PC-3 (cell line): ENCODE measurements around the gene ILKAP. TPM values are rescaled to one million over a fixed set of nuclear protein-coding genes. Genes with fewer than 3 reads are reported as not detected.
"Not testable (repeated sequence)": the region's sequence is repeated elsewhere in the genome, so short reads cannot be mapped to it uniquely, and the experiment has no call there.

ENCODE experiments used
- ATAC-seq: fragments of 200-7000 bp; cut with Tn5 transposase; 2 replicates; pipeline ENCODE4 v1.9.1; 2020; ENCODE audit warnings: mild to moderate bottlenecking, moderate library complexity
- BruUV-seq: library from RNA; stranded (reverse); fragments of 400-500 nt; replicated peaks from 2 replicates; lab custom pipeline; 2021; lab: Mats Ljungman, UMichigan
- CTCF ChIA-PET: fragments of 300-600 bp; sonication (Branson Sonifier 250); formaldehyde crosslinking; loops from one replicate; lab custom pipeline; 2022; ENCODE audit warnings: antibody characterized with exemption; lab: Charles Lee
- POLR2A ChIA-PET: fragments of 300-600 bp; sonication (Branson Sonifier 250); formaldehyde crosslinking; loops from one replicate; lab custom pipeline; 2022; ENCODE audit warnings: antibody characterized with exemption; ENCODE audit not compliant: unreplicated experiment; lab: Charles Lee
- DNase-seq: peaks from one replicate; pipeline ENCODE4 v3.0.0-alpha.2; 2015
- H2AFZ ChIP-seq: fragments of 300-600 bp; sonication (generic); 2 replicates; pipeline ENCODE4 v1.6.0; 2016; ENCODE audit warnings: antibody characterized with exemption, low read length
- H3F3A ChIP-seq: fragments of 300-600 bp; sonication (generic); one replicate; pipeline ENCODE4 v1.6.0; 2017; ENCODE audit warnings: antibody characterized with exemption, low read length, control low read depth, mild to moderate bottlenecking; ENCODE audit not compliant: unreplicated experiment
- H3K27ac ChIP-seq: fragments of 300-600 bp; sonication (generic); 2 replicates; pipeline ENCODE4 v1.5.1; 2016; ENCODE audit warnings: mild to moderate bottlenecking, low read length
- H3K27me3 ChIP-seq: fragments of 300-600 bp; sonication (generic); 2 replicates; pipeline ENCODE4 v1.6.1; 2016; ENCODE audit warnings: low read length, mixed read lengths
- H3K36me3 ChIP-seq: fragments of 300-600 bp; sonication (generic); 2 replicates; pipeline ENCODE4 v1.6.1; 2016; ENCODE audit warnings: low read depth, mixed run types, low read length, mixed read lengths
- H3K4me1 ChIP-seq: fragments of 300-600 bp; sonication (generic); 2 replicates; pipeline ENCODE4 v1.5.1; 2016; ENCODE audit warnings: low read length; ENCODE audit not compliant: insufficient read depth
- H3K4me2 ChIP-seq: fragments of 300-600 bp; sonication (generic); 2 replicates; pipeline ENCODE4 v1.6.0; 2016; ENCODE audit warnings: low read length
- H3K4me3 ChIP-seq: fragments of 300-600 bp; sonication (generic); 2 replicates; pipeline ENCODE4 v1.5.1; 2016; ENCODE audit warnings: mild to moderate bottlenecking, low read length, mixed read lengths
- H3K79me2 ChIP-seq: fragments of 300-600 bp; sonication (generic); 2 replicates; pipeline ENCODE4 v1.6.1; 2017; ENCODE audit warnings: low read length, mixed read lengths
- H3K9ac ChIP-seq: fragments of 300-600 bp; sonication (generic); 2 replicates; pipeline ENCODE4 v1.6.0; 2016; ENCODE audit warnings: mild to moderate bottlenecking, low read length
- H3K9me2 ChIP-seq: fragments of 300-600 bp; sonication (generic); replicated peaks from 2 replicates; pipeline ENCODE4 v1.6.1; 2016; ENCODE audit warnings: mixed run types, low read length, mixed read lengths
- H3K9me3 ChIP-seq: fragments of 300-600 bp; sonication (generic); 2 replicates; pipeline ENCODE4 v1.6.1; 2016; ENCODE audit warnings: low read length, mixed read lengths
- H4K20me1 ChIP-seq: fragments of 300-600 bp; sonication (generic); 2 replicates; pipeline ENCODE4 v1.6.1; 2016; ENCODE audit warnings: low read length, mixed read lengths
- EZH2 ChIP-seq: fragments of 300-600 bp; sonication (generic); IDR thresholded peaks from one replicate; pipeline ENCODE4 v1.6.1; 2017; ENCODE audit warnings: antibody characterized with exemption, mild to moderate bottlenecking, low read length; ENCODE audit not compliant: unreplicated experiment
- EZH2phosphoT487 ChIP-seq: fragments of 300-600 bp; sonication (generic); IDR thresholded peaks from 2 replicates; pipeline ENCODE4 v1.6.1; 2018; ENCODE audit warnings: mild to moderate bottlenecking, antibody characterized with exemption, low read length, borderline replicate concordance
- intact Hi-C: fragments of 100-400 bp; cut with micrococcal nuclease; formaldehyde crosslinking; loops from 2 replicates; pipeline ENCODE4 v1.9.0; 2023
- total RNA-seq: library from RNA; depleted of rRNA; stranded (reverse); fragments of >200 nt; gene quantifications from 2 replicates; pipeline ENCODE4 v1.2.3, GENCODE V29; 2014
- TF ChIP-seq, protein P1 (sequence below): fragments of 300-600 bp; sonication (generic); conservative IDR thresholded peaks from 2 replicates; pipeline ENCODE4 v1.5.1; 2017; ENCODE audit warnings: antibody characterized with exemption, low read depth, mild to moderate bottlenecking, low read length

ILKAP gene
- total RNA-seq, 1 experiment from 2014 or later: 30.7 TPM

- H3K9ac ChIP-seq: no peak overlapping the region
- H3K4me3 ChIP-seq: no peak overlapping the region
- peaks cover 23% of the 10 kb centered on the region; the same call in 1 of the 2 replicates for H3K36me3 ChIP-seq
- no TSS peak for BruUV-seq
- peaks cover 25% of the 10 kb centered on the region for H3K4me1 ChIP-seq
- TF ChIP-seq EZH2phosphoT487: no peak
- TF ChIP-seq EZH2: no peak
- TF ChIP-seq, protein P1, sequence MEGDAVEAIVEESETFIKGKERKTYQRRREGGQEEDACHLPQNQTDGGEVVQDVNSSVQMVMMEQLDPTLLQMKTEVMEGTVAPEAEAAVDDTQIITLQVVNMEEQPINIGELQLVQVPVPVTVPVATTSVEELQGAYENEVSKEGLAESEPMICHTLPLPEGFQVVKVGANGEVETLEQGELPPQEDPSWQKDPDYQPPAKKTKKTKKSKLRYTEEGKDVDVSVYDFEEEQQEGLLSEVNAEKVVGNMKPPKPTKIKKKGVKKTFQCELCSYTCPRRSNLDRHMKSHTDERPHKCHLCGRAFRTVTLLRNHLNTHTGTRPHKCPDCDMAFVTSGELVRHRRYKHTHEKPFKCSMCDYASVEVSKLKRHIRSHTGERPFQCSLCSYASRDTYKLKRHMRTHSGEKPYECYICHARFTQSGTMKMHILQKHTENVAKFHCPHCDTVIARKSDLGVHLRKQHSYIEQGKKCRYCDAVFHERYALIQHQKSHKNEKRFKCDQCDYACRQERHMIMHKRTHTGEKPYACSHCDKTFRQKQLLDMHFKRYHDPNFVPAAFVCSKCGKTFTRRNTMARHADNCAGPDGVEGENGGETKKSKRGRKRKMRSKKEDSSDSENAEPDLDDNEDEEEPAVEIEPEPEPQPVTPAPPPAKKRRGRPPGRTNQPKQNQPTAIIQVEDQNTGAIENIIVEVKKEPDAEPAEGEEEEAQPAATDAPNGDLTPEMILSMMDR: no peak
- POLR2A ChIA-PET: no interaction called here
- ATAC-seq (no peak), DNase-seq (no peak)
- H3K9me3 ChIP-seq: no peaks in the 10 kb centered on the region
- H2AFZ ChIP-seq: no peak overlapping the region
- no peaks in the 10 kb centered on the region for H3K79me2 ChIP-seq
- intact Hi-C loops: no loop called here
- CTCF ChIA-PET: no interaction called here
- no peaks in the 10 kb centered on the region for H3F3A ChIP-seq
- no peak overlapping the region for H3K4me2 ChIP-seq
- no peaks in the 10 kb centered on the region for H4K20me1 ChIP-seq
- no peaks in the 10 kb centered on the region for H3K9me2 ChIP-seq
- no peak overlapping the region for H3K27ac ChIP-seq
- no peaks in the 10 kb centered on the region for H3K27me3 ChIP-seq
Measured at GRCh38 chr2:238171575-238172187, 31.8 kb downstream of the ILKAP start.

GRCh38 chr2:238171072-238171431 lies 32.4 kb downstream of the ILKAP start:
- H3K9me2 ChIP-seq, H3F3A ChIP-seq, H3K9ac ChIP-seq, H3K27me3 ChIP-seq, BruUV-seq, intact Hi-C loops, H3K79me2 ChIP-seq, H3K9me3 ChIP-seq, POLR2A ChIA-PET, H3K4me3 ChIP-seq, ATAC-seq, CTCF ChIA-PET, H3K4me2 ChIP-seq, H2AFZ ChIP-seq, DNase-seq, H4K20me1 ChIP-seq: not testable (repeated sequence)
- Histone ChIP-seq H3K27ac (peak overlapping the region; percentile 73; the same call in 1 of the 2 replicates), H3K4me1 (peaks cover 25% of the 10 kb centered on the region), H3K36me3 (peaks cover 20% of the 10 kb centered on the region; the same call in 1 of the 2 replicates)

GRCh38 chr2:238170386-238171071 lies 33.0 kb downstream of the ILKAP start:
- BruUV-seq: no TSS peak
- Histone ChIP-seq H3K36me3 (peaks cover 19% of the 10 kb centered on the region; the same call in 1 of the 2 replicates), H3K27ac (peak overlapping the region; percentile 73), H3K27me3 (no peaks in the 10 kb centered on the region), H3K9me2 (no peaks in the 10 kb centered on the region), H3K9ac (0 out of 2 replicates have a peak overlapping the region, but pooled peaks have one; percentile 10), H3K4me1 (peaks cover 25% of the 10 kb centered on the region), H3K9me3 (no peaks in the 10 kb centered on the region), H2AFZ (no peak overlapping the region), H4K20me1 (no peaks in the 10 kb centered on the region), H3K4me2 (no peak overlapping the region), H3F3A (no peaks in the 10 kb centered on the region), H3K4me3 (no peak overlapping the region), H3K79me2 (no peaks in the 10 kb centered on the region)
- TF ChIP-seq EZH2phosphoT487 (no peak), EZH2 (no peak)
- ATAC-seq (no peak), DNase-seq (no peak)
- POLR2A ChIA-PET: no interaction called here
- CTCF ChIA-PET: no interaction called here
- intact Hi-C loops: no loop called here
